Islet precursor cell (in vitro differentiated cells): ENCODE results near the gene PPIG.
"Not testable (repeated sequence)": the region's sequence is repeated elsewhere in the genome, so short reads cannot be mapped to it uniquely, and the experiment has no call there.

Experiments
- DNase-seq: peaks from one replicate; pipeline ENCODE4 v3.0.0-alpha.2; 2018

The PPIG gene

DNA sequence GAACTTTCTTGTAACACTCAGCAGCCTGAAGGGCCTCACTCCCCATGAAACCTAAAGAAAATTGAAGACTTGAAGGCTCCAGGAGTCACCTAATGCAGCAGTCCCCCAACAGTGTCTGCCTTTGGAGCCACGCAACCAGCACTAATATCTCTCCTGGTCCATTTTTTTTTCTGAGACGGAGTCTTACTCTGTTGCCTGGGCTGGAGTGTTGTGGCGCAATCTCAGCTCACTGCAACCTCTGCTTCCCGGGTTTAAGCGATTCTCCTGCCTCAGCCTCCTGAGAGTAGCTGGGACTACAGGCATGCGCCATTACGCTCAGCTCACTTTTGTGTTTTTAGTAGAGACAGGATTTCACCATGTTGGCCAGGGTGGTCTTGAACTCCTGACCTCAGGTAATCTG lies 12.4 kb downstream of the PPIG start:
- not testable (repeated sequence) for DNase-seq

- no peak for DNase-seq
Measured at GRCh38 chr2:169598982-169599381, 14.8 kb downstream of the PPIG start.

DNA sequence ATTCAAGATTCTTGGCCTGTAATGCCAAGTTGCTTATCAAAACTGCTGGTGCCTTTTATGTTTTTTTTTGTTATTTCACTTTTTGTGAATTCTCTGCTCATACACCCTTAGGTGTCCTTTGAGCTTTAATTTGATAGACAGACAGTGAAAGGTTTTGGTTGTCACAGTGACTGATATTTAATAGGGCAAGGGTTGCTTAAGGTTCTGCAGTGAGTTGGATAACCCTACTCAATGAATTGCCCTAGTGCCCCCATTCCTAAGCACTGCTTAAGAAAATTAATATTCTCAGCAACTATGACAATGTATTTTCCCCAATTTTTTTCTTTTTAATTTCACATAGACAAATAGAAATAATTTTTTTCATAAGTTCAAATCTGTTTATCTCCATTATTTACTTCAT lies 15.4 kb downstream of the PPIG start:
- no peak for DNase-seq

DNA sequence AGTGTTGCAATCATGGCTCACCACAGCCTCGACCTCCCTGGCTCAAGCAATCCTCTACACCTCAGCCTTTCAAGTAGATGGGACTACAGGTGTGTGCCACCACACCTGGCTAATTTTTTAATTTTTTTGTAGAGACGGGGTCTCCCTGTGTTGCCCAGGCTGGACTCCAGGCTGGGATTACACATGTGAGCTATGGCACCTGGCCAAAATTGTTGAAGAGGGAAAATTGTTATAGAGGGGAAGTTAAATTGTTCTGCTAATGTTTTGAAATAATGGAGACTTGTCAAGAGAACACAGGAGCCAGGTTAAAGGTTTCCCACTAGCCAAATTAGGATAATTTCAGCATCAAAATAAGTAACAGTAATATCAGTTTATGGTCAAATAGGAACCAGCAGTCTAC lies 25.1 kb downstream of the PPIG start:
- DNase-seq, result no peak

- no peak for DNase-seq
Measured at GRCh38 chr2:169613876-169614275, 29.7 kb downstream of the PPIG start.

DNA sequence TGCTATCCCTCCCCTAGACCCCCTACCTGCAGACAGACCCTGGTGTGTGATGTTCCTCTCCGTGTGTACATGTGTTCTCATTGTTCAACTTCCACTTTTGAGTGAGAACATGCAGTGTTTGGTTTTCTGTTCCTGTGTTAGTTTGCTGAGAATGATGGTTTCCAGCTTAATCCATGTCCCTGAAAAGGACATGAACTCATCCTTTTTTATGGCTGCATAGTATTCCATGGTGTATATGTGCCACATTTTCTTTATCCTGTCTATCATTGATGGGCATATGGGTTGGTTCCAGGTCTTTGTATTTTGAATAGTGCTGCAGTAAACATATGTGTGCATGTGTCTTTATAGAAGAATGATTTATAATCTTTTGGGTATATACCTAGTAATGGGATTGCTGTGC lies 31.8 kb downstream of the PPIG start:
- DNase-seq, result not testable (repeated sequence)

DNA sequence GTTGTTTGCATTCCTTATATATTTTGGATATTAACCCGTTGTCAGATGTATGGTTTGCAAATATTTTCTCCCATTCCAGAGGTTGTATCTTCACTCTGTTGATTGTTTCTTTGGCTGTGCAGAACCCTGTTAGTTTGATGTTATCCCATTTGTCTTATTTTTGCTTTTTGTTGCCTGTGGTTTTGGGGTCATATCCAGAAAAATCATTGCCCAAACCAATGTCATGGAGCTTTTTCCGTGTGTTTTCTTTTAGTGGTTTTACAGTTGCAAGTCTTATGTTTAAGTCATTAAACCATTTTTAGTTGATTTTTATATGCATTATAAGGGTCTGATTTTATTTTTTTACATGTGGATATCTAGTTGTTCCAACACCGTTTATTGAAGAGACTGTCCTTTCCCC lies 35.8 kb downstream of the PPIG start:
- no peak for DNase-seq

- DNase-seq, result no peak
Measured at GRCh38 chr2:169620509-169620908, 36.4 kb downstream of the PPIG start.

GRCh38 chr2:169623235-169623634 lies 39.1 kb downstream of the PPIG start:
- no peak for DNase-seq

- no peak for DNase-seq
Measured at GRCh38 chr2:169625781-169626180, 41.6 kb downstream of the PPIG start.

GRCh38 chr2:169636440-169637097 lies 52.4 kb downstream of the PPIG start:
- no peak for DNase-seq

DNA sequence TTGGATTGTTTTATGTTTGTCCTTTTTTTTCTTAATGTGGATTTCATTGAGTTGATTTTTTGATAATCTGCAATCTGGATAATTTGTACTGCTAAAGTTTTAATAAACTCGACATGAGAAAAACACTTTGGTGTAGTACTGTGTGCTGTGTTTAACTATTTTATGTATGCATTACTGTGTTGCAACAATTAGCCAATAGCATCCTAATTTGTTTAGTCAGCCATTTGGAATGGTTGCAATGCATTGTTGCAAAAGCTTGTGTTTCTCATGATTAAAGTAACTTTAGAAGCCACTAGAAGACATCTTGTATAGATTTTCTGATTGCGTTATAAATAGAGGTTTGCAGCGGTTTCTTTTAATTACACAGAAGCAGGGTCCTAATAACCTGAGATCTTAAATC lies 53.5 kb downstream of the PPIG start:
- DNase-seq, result no peak

DNA sequence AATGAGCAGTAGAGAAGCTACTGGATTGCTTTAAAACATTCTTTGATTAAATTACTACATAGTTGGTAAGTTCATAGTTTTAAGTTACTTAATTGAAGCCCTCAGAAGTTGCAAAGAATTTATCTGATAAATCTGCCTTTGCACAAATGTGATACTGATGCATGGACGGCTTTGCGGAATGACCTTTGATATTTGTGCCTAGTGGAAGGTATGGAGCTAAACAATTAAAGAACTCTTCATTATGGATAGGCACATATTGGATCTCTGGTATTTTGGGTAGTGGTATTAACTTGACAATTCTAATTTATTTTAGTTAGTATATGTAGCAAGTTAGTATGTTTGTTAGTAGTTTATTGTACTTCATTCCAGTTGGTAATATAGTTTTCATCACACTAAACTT lies 56.0 kb downstream of the PPIG start:
- DNase-seq, result no peak

- no peak for DNase-seq
Measured at GRCh38 chr2:169641464-169641863, 57.3 kb downstream of the PPIG start.

DNA sequence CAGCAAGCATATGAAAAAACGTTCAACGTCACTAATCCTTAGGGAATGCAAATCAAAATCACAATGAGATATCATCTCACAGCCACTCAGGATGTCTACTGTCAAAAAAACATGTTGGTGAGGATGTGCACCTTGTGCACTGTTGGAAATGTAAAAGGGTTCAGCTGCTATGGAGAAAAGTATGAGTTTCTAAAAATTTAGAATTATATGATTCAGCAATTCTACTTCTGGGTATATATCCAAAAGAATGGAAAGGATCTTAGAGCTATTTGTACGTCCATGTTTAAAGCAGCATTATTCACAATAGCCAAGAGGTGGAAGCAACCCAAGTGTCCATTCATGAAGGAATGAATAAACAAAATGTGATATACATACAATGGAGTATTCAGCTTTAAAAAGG lies 60.0 kb downstream of the PPIG start:
- DNase-seq, result no peak

GRCh38 chr2:169647496-169647895 lies 63.3 kb downstream of the PPIG start:
- no peak for DNase-seq

DNA sequence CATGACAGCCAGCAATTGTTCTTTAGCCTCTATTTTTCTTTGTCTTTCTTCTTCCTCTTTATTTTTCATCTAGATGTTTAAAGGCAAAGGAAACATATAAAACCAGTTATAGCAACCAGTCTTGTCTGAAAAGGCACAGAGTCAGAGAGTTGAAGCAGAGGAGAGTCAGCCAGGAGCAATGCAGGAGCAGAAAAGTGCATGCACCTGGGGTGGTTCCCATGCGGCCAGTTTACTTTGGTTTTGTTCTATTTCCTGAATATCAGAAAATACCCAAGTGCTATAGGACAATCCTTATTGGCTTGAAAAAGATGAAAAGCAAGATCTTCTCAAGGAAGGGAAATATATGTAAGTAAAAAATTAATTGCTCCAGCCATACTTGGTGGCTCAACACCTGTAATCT lies 65.1 kb downstream of the PPIG start:
- DNase-seq, result no peak

GRCh38 chr2:169653636-169654035 lies 69.5 kb downstream of the PPIG start:
- DNase-seq, result no peak

DNA sequence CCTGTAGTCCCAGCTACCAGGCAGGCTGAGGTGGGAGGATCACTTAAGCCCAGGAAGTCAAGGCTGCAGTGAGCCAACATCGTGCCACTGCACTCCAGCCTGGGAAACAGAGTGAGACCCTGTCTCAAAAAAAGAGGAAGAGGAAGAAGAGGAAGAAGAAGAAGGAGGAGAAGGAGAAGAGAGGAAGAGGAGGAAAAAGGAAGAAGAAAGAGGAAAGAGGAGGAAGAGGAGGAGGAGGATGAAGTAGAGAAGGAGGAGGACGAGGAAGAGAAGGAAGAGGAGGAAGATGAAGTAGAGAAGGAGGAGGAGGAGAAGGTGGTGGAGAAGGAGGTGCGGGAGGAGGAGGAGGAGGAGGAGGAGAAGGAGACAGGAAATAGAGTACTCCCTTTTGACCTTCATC lies 72.0 kb downstream of the PPIG start:
- peak; percentile 61 for DNase-seq

- no peak for DNase-seq
Measured at GRCh38 chr2:169658877-169659276, 74.7 kb downstream of the PPIG start.

GRCh38 chr2:169659320-169659719 lies 75.2 kb downstream of the PPIG start:
- no peak for DNase-seq

DNA sequence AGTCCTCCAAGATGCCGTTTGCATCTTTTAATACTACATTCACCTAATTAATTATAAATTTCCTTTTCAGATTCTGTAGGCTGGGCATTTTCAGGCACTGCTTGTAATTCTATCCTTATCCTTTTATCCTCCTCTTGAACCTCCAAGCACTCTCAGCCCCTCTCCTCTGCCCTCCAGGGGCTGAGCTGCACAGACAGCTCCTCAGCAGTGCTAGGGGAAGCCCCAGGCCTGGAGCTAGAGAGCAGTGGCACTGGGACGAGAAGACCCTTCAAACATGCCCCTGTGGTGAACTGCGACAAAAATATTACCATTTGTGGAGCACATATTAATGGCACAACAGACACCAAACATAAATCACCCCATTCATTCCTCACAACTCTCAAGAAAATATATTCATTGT lies 77.1 kb downstream of the PPIG start:
- DNase-seq, result no peak

GRCh38 chr2:169662744-169663143 lies 78.6 kb downstream of the PPIG start:
- no peak for DNase-seq

DNA sequence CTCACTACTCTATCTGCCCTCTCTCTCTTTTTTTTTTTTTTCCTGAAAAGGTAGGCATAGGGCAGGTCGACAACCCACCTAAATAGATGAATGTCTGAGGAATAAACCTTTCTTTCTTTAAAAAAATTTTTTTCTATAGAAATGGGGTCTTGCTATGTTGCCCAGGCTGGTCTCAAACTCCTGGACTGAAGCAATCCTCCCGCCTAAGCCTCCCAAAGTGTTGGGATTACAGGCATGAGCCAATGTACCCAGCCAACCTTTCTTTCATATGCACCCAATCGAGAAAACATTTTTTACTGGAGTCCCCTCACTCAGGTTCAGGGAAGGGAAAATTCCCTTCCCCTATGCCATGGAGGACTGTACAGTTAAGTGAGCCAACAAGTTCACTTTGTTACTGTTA lies 79.1 kb downstream of the PPIG start:
- no peak for DNase-seq

DNA sequence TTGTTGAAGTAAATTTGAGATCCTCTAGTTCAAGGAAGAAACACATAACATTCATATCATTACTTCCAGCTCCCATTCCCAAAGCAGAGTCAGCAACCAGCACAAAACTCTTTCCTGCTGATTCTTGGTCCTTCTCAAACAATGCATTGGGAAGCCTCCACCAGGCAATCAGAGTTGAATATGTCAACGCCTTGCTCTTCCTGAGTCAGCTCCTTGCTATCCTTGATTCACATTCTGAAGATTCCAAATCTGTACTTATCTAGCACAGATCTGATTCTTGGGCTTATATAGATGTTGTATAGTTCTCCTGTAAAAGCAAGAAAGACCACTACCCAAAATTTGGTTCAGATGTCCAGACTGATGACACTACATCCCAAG lies 80.4 kb downstream of the PPIG start:
- no peak for DNase-seq
